ENCODE measurements around the gene SLC9A7.

DNA sequence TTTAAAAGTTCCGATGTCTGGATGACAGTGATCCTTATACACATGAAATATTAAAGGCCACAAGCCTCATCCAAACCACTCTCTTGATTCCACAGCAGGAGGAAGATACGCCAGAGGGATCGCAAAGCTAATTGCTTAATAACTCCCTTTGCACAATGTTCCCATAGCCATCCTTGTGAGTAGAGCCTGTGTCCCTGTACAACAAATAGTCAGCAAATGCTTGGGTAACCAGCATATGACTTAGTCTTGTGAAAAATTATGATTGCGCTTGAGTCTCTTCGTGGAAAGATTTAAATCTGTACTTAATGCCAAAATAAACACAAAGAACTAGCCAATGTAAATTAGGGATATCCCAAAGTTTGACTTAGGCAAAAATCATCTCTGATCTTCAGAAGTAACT lies 31.5 kb downstream of the SLC9A7 start:
- TF ChIP-seq RAD21 (conservative IDR thresholded peaks at IDR 0.05 in 1 of 2, IDR thresholded peaks at IDR 0.05 in 1 of 2) = no peak
- no peak for TF ChIP-seq CTCF (IDR thresholded peaks at IDR 0.05)
- no peak for TF ChIP-seq NPAS2 (CRISPR knock-in tag; IDR thresholded peaks at IDR 0.05; ENCODE audit: borderline replicate concordance)
